Measurements from ENCODE around the gene KIAA1191.

DNA sequence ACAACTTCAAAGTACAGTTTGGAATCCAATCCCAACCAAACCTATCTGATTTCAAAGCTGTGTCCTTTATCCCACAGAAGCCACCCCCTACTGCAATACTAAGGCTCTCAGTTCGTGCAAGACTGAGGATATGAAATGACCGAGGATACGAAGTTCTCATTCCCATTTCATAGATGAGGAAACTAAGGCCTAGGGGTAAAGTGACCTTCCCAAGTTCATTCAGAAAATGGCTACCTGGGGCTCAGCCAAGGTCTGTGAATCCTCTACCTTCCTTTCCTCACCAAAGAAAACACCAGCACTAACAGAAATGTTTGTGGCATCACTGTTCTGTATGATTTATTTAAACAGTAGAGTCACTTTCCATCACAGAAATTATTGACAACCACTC lies 5.4 kb downstream of the KIAA1191 start:
- TF ChIP-seq POLR2A (IDR thresholded peaks at IDR 0.05) (no peak), CTCF (IDR thresholded peaks at IDR 0.05 in 4 of 5, conservative IDR thresholded peaks at IDR 0.05 in 1 of 5) (no peak)

Data from gastrocnemius medialis (tissue), 4 donors.